ENCODE data around the gene POLR3GL. TPM values are rescaled to one million over a fixed set of nuclear protein-coding genes. Genes with fewer than 3 reads are reported as not detected.

The POLR3GL gene
- total and polyA plus RNA-seq, 5 donors from 2014 or later, result 30.8 to 129 (median 106) TPM

GRCh38 chr1:145937436-145937835 lies 27.1 kb upstream of the POLR3GL start:
- H3K27ac ChIP-seq (ENCODE audit: insufficient read depth, low read length, poor library complexity, severe bottlenecking), result no peak overlapping the region
- H3K27me3 ChIP-seq (ENCODE audit: control insufficient read depth, insufficient read depth, low read length), result no peaks in the 10 kb centered on the region
- no peaks in the 10 kb centered on the region for H3K9me3 ChIP-seq (ENCODE audit: control insufficient read depth in 2 of 2, low read length in 2 of 2)
- H3K27ac Mint-ChIP-seq, result peak overlapping the region in 1 of 3 donors; percentile 59
- peaks cover 27% of the 10 kb centered on the region for H3K36me3 Mint-ChIP-seq
- H3K4me3 Mint-ChIP-seq, result no peak overlapping the region
- H3K27me3 Mint-ChIP-seq, result no peaks in the 10 kb centered on the region
- DNase-seq (no peak), ATAC-seq (ENCODE audit: low read depth in 2 of 2) (no peak)
- peaks cover 9% of the 10 kb centered on the region for H3K4me1 ChIP-seq (ENCODE audit: control insufficient read depth, insufficient read depth, low read length, poor library complexity, severe bottlenecking)
- peaks cover 10 to 23% (median 17%) of the 10 kb centered on the region in 4 donors for H3K4me1 Mint-ChIP-seq
- H3K9me3 Mint-ChIP-seq, result no peaks in the 10 kb centered on the region
- peaks cover 34% of the 10 kb centered on the region for H3K36me3 ChIP-seq (ENCODE audit: control insufficient read depth, insufficient read depth, low read length)
- no peak overlapping the region for H3K4me3 ChIP-seq (ENCODE audit: low read depth, low read length)

- Mint-ChIP-seq H3K27me3 (no peaks in the 10 kb centered on the region), H3K4me1 (peaks cover 4 to 22% (median 13%) of the 10 kb centered on the region in 4 donors), H3K27ac (peak overlapping the region; percentile 65 to 95 (median 68)), H3K4me3 (no peak overlapping the region), H3K36me3 (peaks cover 17% of the 10 kb centered on the region), H3K9me3 (no peaks in the 10 kb centered on the region)
- no peak overlapping the region for H3K4me3 ChIP-seq (ENCODE audit: low read depth, low read length)
- no peak overlapping the region for H3K27ac ChIP-seq (ENCODE audit: insufficient read depth, low read length, poor library complexity, severe bottlenecking)
- H3K9me3 ChIP-seq (ENCODE audit: control insufficient read depth in 2 of 2, low read length in 2 of 2), result no peaks in the 10 kb centered on the region
- no peak for DNase-seq
- ATAC-seq (ENCODE audit: low read depth in 2 of 2), result no peak
- no peaks in the 10 kb centered on the region for H3K27me3 ChIP-seq (ENCODE audit: control insufficient read depth, insufficient read depth, low read length)
- no peaks in the 10 kb centered on the region for H3K4me1 ChIP-seq (ENCODE audit: control insufficient read depth, insufficient read depth, low read length, poor library complexity, severe bottlenecking)
- H3K36me3 ChIP-seq (ENCODE audit: control insufficient read depth, insufficient read depth, low read length), result peaks cover 40% of the 10 kb centered on the region
Measured at GRCh38 chr1:145942405-145942804, 22.1 kb upstream of the POLR3GL start.

- ATAC-seq (ENCODE audit: low read depth in 2 of 2) (no peak), DNase-seq (no peak)
- H3K4me1 ChIP-seq (ENCODE audit: control insufficient read depth, insufficient read depth, low read length, poor library complexity, severe bottlenecking), result no peaks in the 10 kb centered on the region
- peaks cover 37% of the 10 kb centered on the region for H3K36me3 ChIP-seq (ENCODE audit: control insufficient read depth, insufficient read depth, low read length)
- H3K36me3 Mint-ChIP-seq, result peaks cover 17% of the 10 kb centered on the region
- no peak overlapping the region for H3K4me3 ChIP-seq (ENCODE audit: low read depth, low read length)
- H3K9me3 ChIP-seq (ENCODE audit: control insufficient read depth in 2 of 2, low read length in 2 of 2), result no peaks in the 10 kb centered on the region
- H3K27me3 Mint-ChIP-seq, result no peaks in the 10 kb centered on the region
- H3K27me3 ChIP-seq (ENCODE audit: control insufficient read depth, insufficient read depth, low read length), result no peaks in the 10 kb centered on the region
- no peak overlapping the region for H3K27ac ChIP-seq (ENCODE audit: insufficient read depth, low read length, poor library complexity, severe bottlenecking)
- peak overlapping the region in 1 of 3 donors; percentile 68 for H3K27ac Mint-ChIP-seq
- peaks cover 4 to 19% (median 14%) of the 10 kb centered on the region in 4 donors for H3K4me1 Mint-ChIP-seq
- H3K9me3 Mint-ChIP-seq, result no peaks in the 10 kb centered on the region
- no peak overlapping the region for H3K4me3 Mint-ChIP-seq
Measured at GRCh38 chr1:145942871-145943270, 21.6 kb upstream of the POLR3GL start.

- Histone ChIP-seq H3K9me3 (ENCODE audit: control insufficient read depth in 2 of 2, low read length in 2 of 2) (no peaks in the 10 kb centered on the region), H3K4me1 (ENCODE audit: control insufficient read depth, insufficient read depth, low read length, poor library complexity, severe bottlenecking) (no peaks in the 10 kb centered on the region), H3K27me3 (ENCODE audit: control insufficient read depth, insufficient read depth, low read length) (no peaks in the 10 kb centered on the region), H3K27ac (ENCODE audit: insufficient read depth, low read length, poor library complexity, severe bottlenecking) (no peak overlapping the region), H3K36me3 (ENCODE audit: control insufficient read depth, insufficient read depth, low read length) (peaks cover 40% of the 10 kb centered on the region), H3K4me3 (ENCODE audit: low read depth, low read length) (no peak overlapping the region)
- no peaks in the 10 kb centered on the region for H3K9me3 Mint-ChIP-seq
- no peak for DNase-seq
- H3K27ac Mint-ChIP-seq, result peak overlapping the region in 1 of 3 donors; percentile 75
- H3K27me3 Mint-ChIP-seq, result no peaks in the 10 kb centered on the region
- H3K4me1 Mint-ChIP-seq, result peaks cover 11 to 31% (median 26%) of the 10 kb centered on the region in 4 donors
- H3K36me3 Mint-ChIP-seq, result peaks cover 19% of the 10 kb centered on the region
- ATAC-seq (ENCODE audit: low read depth in 2 of 2), result no peak
- no peak overlapping the region for H3K4me3 Mint-ChIP-seq
Measured at GRCh38 chr1:145944532-145944931, 20.0 kb upstream of the POLR3GL start.

- peaks cover 11% of the 10 kb centered on the region for H3K4me1 ChIP-seq (ENCODE audit: control insufficient read depth, insufficient read depth, low read length, poor library complexity, severe bottlenecking)
- Mint-ChIP-seq H3K27me3 (no peaks in the 10 kb centered on the region), H3K27ac (peak overlapping the region in 1 of 3 donors; percentile 6), H3K9me3 (no peaks in the 10 kb centered on the region), H3K4me1 (peaks cover 12 to 48% (median 34%) of the 10 kb centered on the region in 4 donors), H3K4me3 (no peak overlapping the region), H3K36me3 (peaks cover 25% of the 10 kb centered on the region)
- no peaks in the 10 kb centered on the region for H3K27me3 ChIP-seq (ENCODE audit: control insufficient read depth, insufficient read depth, low read length)
- H3K4me3 ChIP-seq (ENCODE audit: low read depth, low read length), result no peak overlapping the region
- no peak overlapping the region for H3K27ac ChIP-seq (ENCODE audit: insufficient read depth, low read length, poor library complexity, severe bottlenecking)
- ATAC-seq (ENCODE audit: low read depth in 2 of 2), result no peak
- no peaks in the 10 kb centered on the region for H3K9me3 ChIP-seq (ENCODE audit: control insufficient read depth in 2 of 2, low read length in 2 of 2)
- DNase-seq, result no peak
- peaks cover 47% of the 10 kb centered on the region for H3K36me3 ChIP-seq (ENCODE audit: control insufficient read depth, insufficient read depth, low read length)
Measured at GRCh38 chr1:145946477-145946986, 18.0 kb upstream of the POLR3GL start.

- Mint-ChIP-seq H3K27ac (peak overlapping the region in 2 of 3 donors; percentile 32 to 51), H3K36me3 (peaks cover 26% of the 10 kb centered on the region), H3K27me3 (no peaks in the 10 kb centered on the region), H3K4me3 (no peak overlapping the region), H3K9me3 (no peaks in the 10 kb centered on the region), H3K4me1 (peaks cover 21 to 55% (median 40%) of the 10 kb centered on the region in 4 donors)
- no peak overlapping the region for H3K27ac ChIP-seq (ENCODE audit: insufficient read depth, low read length, poor library complexity, severe bottlenecking)
- H3K4me1 ChIP-seq (ENCODE audit: control insufficient read depth, insufficient read depth, low read length, poor library complexity, severe bottlenecking), result peaks cover 11% of the 10 kb centered on the region
- no peak overlapping the region for H3K4me3 ChIP-seq (ENCODE audit: low read depth, low read length)
- DNase-seq (no peak), ATAC-seq (ENCODE audit: low read depth in 2 of 2) (no peak)
- no peaks in the 10 kb centered on the region for H3K9me3 ChIP-seq (ENCODE audit: control insufficient read depth in 2 of 2, low read length in 2 of 2)
- peaks cover 42% of the 10 kb centered on the region for H3K36me3 ChIP-seq (ENCODE audit: control insufficient read depth, insufficient read depth, low read length)
- H3K27me3 ChIP-seq (ENCODE audit: control insufficient read depth, insufficient read depth, low read length), result no peaks in the 10 kb centered on the region
Measured at GRCh38 chr1:145947551-145947950, 16.9 kb upstream of the POLR3GL start.

- no peaks in the 10 kb centered on the region for H3K27me3 Mint-ChIP-seq
- no peaks in the 10 kb centered on the region for H3K9me3 Mint-ChIP-seq
- H3K27ac ChIP-seq (ENCODE audit: insufficient read depth, low read length, poor library complexity, severe bottlenecking), result no peak overlapping the region
- H3K4me1 ChIP-seq (ENCODE audit: control insufficient read depth, insufficient read depth, low read length, poor library complexity, severe bottlenecking), result peaks cover 17% of the 10 kb centered on the region
- DNase-seq (no peak), ATAC-seq (ENCODE audit: low read depth in 2 of 2) (no peak)
- H3K4me3 Mint-ChIP-seq, result peak overlapping the region in 1 of 4 donors; percentile 22
- H3K36me3 ChIP-seq (ENCODE audit: control insufficient read depth, insufficient read depth, low read length), result peaks cover 31% of the 10 kb centered on the region
- peaks cover 25 to 63% (median 45%) of the 10 kb centered on the region in 4 donors for H3K4me1 Mint-ChIP-seq
- no peaks in the 10 kb centered on the region for H3K9me3 ChIP-seq (ENCODE audit: control insufficient read depth in 2 of 2, low read length in 2 of 2)
- H3K27me3 ChIP-seq (ENCODE audit: control insufficient read depth, insufficient read depth, low read length), result no peaks in the 10 kb centered on the region
- H3K4me3 ChIP-seq (ENCODE audit: low read depth, low read length), result no peak overlapping the region
- H3K27ac Mint-ChIP-seq, result peak overlapping the region in 2 of 3 donors; percentile 0 to 68
- peaks cover 24% of the 10 kb centered on the region for H3K36me3 Mint-ChIP-seq
Measured at GRCh38 chr1:145949219-145949618, 15.3 kb upstream of the POLR3GL start.

GRCh38 chr1:145951526-145951925 lies 13.0 kb upstream of the POLR3GL start:
- H3K9me3 ChIP-seq (ENCODE audit: control insufficient read depth in 2 of 2, low read length in 2 of 2), result no peaks in the 10 kb centered on the region
- no peaks in the 10 kb centered on the region for H3K27me3 ChIP-seq (ENCODE audit: control insufficient read depth, insufficient read depth, low read length)
- DNase-seq (no peak), ATAC-seq (ENCODE audit: low read depth in 2 of 2) (no peak)
- H3K4me1 ChIP-seq (ENCODE audit: control insufficient read depth, insufficient read depth, low read length, poor library complexity, severe bottlenecking), result peaks cover 40% of the 10 kb centered on the region
- Mint-ChIP-seq H3K4me1 (peaks cover 37 to 84% (median 63%) of the 10 kb centered on the region in 4 donors), H3K27me3 (no peaks in the 10 kb centered on the region), H3K4me3 (peak overlapping the region in 2 of 4 donors; percentile 22 to 66), H3K36me3 (peaks cover 24% of the 10 kb centered on the region), H3K27ac (peak overlapping the region in 2 of 3 donors; percentile 45 to 56), H3K9me3 (no peaks in the 10 kb centered on the region)
- peaks cover 25% of the 10 kb centered on the region for H3K36me3 ChIP-seq (ENCODE audit: control insufficient read depth, insufficient read depth, low read length)
- H3K4me3 ChIP-seq (ENCODE audit: low read depth, low read length), result no peak overlapping the region
- H3K27ac ChIP-seq (ENCODE audit: insufficient read depth, low read length, poor library complexity, severe bottlenecking), result no peak overlapping the region

Measured in CD4-positive, CD25-positive, alpha-beta regulatory T cell (primary cell).